K562 (cell line): ENCODE results near the gene PRKRIP1. TPM values are rescaled to one million over a fixed set of nuclear protein-coding genes. Genes with fewer than 3 reads are reported as not detected.

ENCODE experiments used
- DLX4 ChIP-seq: fragments of 250-450 bp; sonication (Bioruptor Pico); IDR thresholded peaks from 2 replicates; pipeline ENCODE4 v1.6.1; 2021; ENCODE audit warnings: mild to moderate bottlenecking
- ETV6 ChIP-seq, 3 experiments: fragments of 150-350 bp in 1 of 3; sonication (generic) in 1 of 3; formaldehyde crosslinking in 1 of 3; IDR thresholded peaks; 2 replicates each; pipeline versions ENCODE4 v1.6.1 to v1.8.0; 2014 to 2022; ENCODE audit warnings: borderline replicate concordance in 2 of 3, low read depth in 2 of 3, antibody characterized with exemption in 1 of 3, low read length in 1 of 3, mild to moderate bottlenecking in 1 of 3, missing genetic modification reagents in 1 of 3
- GTF2A2 ChIP-seq: IDR thresholded peaks from 2 replicates; pipeline ENCODE4 v1.6.1; 2016; ENCODE audit warnings: mild to moderate bottlenecking, missing genetic modification characterization, missing compliant biosample characterization
- HNRNPUL1 ChIP-seq: fragments of 200-400 bp; formaldehyde crosslinking; IDR thresholded peaks from 2 replicates; pipeline ENCODE4 v1.6.1; 2017; ENCODE audit warnings: low read length
- NBN ChIP-seq: fragments of 450-650 bp; IDR thresholded peaks from 2 replicates; pipeline ENCODE4 v1.6.1; 2016; ENCODE audit warnings: low read depth, mild to moderate bottlenecking
- PHTF2 ChIP-seq: fragments of 250-450 bp; sonication (Bioruptor Pico); IDR thresholded peaks from 2 replicates; pipeline ENCODE4 v1.5.0; 2021; ENCODE audit warnings: mild to moderate bottlenecking
- RBM25 ChIP-seq: fragments of 200-400 bp; formaldehyde crosslinking; IDR thresholded peaks from 2 replicates; pipeline ENCODE4 v1.6.1; 2018; ENCODE audit warnings: low read length, low read depth, moderate library complexity; ENCODE audit not compliant: severe bottlenecking
- SUPT5H ChIP-seq: fragments of 450-650 bp; IDR thresholded peaks from 2 replicates; pipeline ENCODE4 v1.6.1; 2016
- TAL1 ChIP-seq: fragments of 450-650 bp; IDR thresholded peaks from 2 replicates; pipeline ENCODE4 v1.6.1; 2016; ENCODE audit warnings: mild to moderate bottlenecking
- ZNF174 ChIP-seq: fragments of 250-450 bp; sonication (Bioruptor Pico); IDR thresholded peaks from 2 replicates; pipeline ENCODE4 v1.4.0; 2020; ENCODE audit warnings: mild to moderate bottlenecking
- polyA plus RNA-seq, 8 experiments: library from polyadenylated mRNA; depleted of rRNA in 4 of 8; stranded (reverse) in 5 of 8; unstranded in 3 of 8; fragments of >200 nt; fragmentation: Nextera tagmentation in 2 of 8; fragmentation: Illumina TruSeq in 1 of 8; extraction: Ambion mirVana in 2 of 8; extraction: Trizol in 1 of 8; gene quantifications; 2 replicates each; pipeline versions ENCODE4 v1.2.1 to v1.2.3, GENCODE V29; 2011 to 2014; ENCODE audit warnings: inconsistent platforms in 1 of 8, missing spikeins in 1 of 8
- total RNA-seq, 7 experiments: library from RNA; depleted of rRNA in 6 of 7; stranded (reverse); fragments of >200 nt in 6 of 7; fragmentation: Illumina TruSeq in 2 of 7; extraction: Trizol in 2 of 7; gene quantifications; 2 replicates each; pipeline versions ENCODE4 v1.2.1 to v1.2.3, GENCODE V29; 2011 to 2021; ENCODE audit warnings: low replicate concordance in 1 of 7
- TF ChIP-seq, protein P1 (sequence below): IDR thresholded peaks from 2 replicates; pipeline ENCODE4 v1.6.1; 2012; ENCODE audit warnings: low read depth, low read length, improper control_type of control experiment, borderline replicate concordance

The PRKRIP1 gene
- total and polyA plus RNA-seq, 9 of the 15 experiments (the other 6 are each of a cell fraction or from before 2014, with no cell fraction given), result 14.9 to 52.1 (median 19.8) TPM

DNA sequence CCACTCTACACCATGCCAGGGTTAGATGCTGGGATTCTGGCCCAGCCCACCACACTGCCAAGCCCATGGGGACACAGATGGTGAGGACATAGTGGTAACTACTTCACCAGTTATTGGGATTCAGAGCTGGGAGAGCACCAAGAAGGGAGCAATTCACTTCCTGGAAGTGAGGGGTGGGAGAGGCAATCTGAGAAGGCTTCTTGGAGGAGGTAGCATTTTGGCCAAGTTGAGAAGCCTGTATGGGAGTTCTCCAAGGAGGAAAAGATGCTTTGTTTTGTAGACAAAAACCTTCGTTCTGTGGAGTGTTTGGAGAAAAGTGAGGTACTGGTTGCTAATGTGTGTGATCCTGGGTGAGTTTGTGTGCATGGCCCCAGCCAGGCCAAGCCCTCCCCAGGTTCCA lies 3.8 kb upstream of the PRKRIP1 start (continued):
- TF ChIP-seq NBN (no peak), GTF2A2 (tag) (no peak), TAL1 (no peak), ZNF174 (CRISPR knock-in tag) (no peak), ETV6 (IDR thresholded peaks at IDR 0.05; ENCODE audit: borderline replicate concordance in 1 of 2, low read depth in 2 of 2, low read length in 1 of 2) (no peak), ETV6 (CRISPR knock-in tag; IDR thresholded peaks at IDR 0.05; ENCODE audit: borderline replicate concordance) (no peak), HNRNPUL1 (no peak), SUPT5H (no peak), PHTF2 (CRISPR knock-in tag) (no peak), DLX4 (CRISPR knock-in tag) (no peak), RBM25 (peak; percentile 54)
- TF ChIP-seq, protein P1, sequence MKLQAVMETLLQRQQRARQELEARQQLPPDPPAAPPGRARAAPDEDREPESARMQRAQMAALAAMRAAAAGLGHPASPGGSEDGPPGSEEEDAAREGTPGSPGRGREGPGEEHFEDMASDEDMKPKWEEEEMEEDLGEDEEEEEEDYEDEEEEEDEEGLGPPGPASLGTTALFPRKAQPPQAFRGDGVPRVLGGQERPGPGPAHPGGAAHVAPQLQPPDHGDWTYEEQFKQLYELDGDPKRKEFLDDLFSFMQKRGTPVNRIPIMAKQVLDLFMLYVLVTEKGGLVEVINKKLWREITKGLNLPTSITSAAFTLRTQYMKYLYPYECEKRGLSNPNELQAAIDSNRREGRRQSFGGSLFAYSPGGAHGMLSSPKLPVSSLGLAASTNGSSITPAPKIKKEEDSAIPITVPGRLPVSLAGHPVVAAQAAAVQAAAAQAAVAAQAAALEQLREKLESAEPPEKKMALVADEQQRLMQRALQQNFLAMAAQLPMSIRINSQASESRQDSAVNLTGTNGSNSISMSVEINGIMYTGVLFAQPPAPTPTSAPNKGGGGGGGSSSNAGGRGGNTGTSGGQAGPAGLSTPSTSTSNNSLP, result no peak
